Hepatocyte (in vitro differentiated cells): ENCODE results near the gene GFER. TPM values are rescaled to one million over a fixed set of nuclear protein-coding genes. Genes with fewer than 3 reads are reported as not detected.

ENCODE experiments used
- DNase-seq: peaks from one replicate; pipeline ENCODE4 v3.0.0-alpha.2; 2016; ENCODE audit warnings: low spot score
- H2AFZ ChIP-seq: fragments of 200-600 bp; sonication (generic); 2 replicates; pipeline ENCODE4 v1.6.0; 2016; ENCODE audit warnings: antibody characterized with exemption, mild to moderate bottlenecking
- H3K27ac ChIP-seq: fragments of 200-600 bp; sonication (generic); 2 replicates; pipeline ENCODE4 v1.5.1; 2016; ENCODE audit warnings: mild to moderate bottlenecking
- H3K27me3 ChIP-seq: fragments of 200-600 bp; sonication (generic); 2 replicates; pipeline ENCODE4 v1.6.1; 2016
- H3K36me3 ChIP-seq: fragments of 200-600 bp; sonication (generic); replicated peaks from 2 replicates; pipeline ENCODE4 v1.5.1; 2016; ENCODE audit warnings: low read depth; ENCODE audit not compliant: insufficient read depth
- H3K4me1 ChIP-seq: fragments of 200-600 bp; sonication (generic); 2 replicates; pipeline ENCODE4 v1.5.1; 2016; ENCODE audit warnings: mild to moderate bottlenecking, moderate library complexity; ENCODE audit not compliant: insufficient read depth
- H3K4me2 ChIP-seq: fragments of 200-600 bp; sonication (generic); 2 replicates; pipeline ENCODE4 v1.6.0; 2016
- H3K4me3 ChIP-seq: fragments of 200-600 bp; sonication (generic); 2 replicates; pipeline ENCODE4 v1.5.1; 2016; ENCODE audit warnings: mild to moderate bottlenecking
- H3K79me2 ChIP-seq: fragments of 200-600 bp; sonication (generic); 2 replicates; pipeline ENCODE4 v1.6.0; 2017; ENCODE audit warnings: mild to moderate bottlenecking
- H3K9me2 ChIP-seq: fragments of 200-600 bp; sonication (generic); replicated peaks from 2 replicates; pipeline ENCODE4 v1.6.0; 2017; ENCODE audit warnings: mild to moderate bottlenecking; ENCODE audit not compliant: insufficient read depth
- H3K9me3 ChIP-seq: fragments of 200-600 bp; sonication (generic); 2 replicates; pipeline ENCODE4 v1.5.1; 2016; ENCODE audit warnings: low read depth, mild to moderate bottlenecking
- H4K20me1 ChIP-seq: fragments of 200-600 bp; sonication (generic); 2 replicates; pipeline ENCODE4 v1.6.0; 2016; ENCODE audit warnings: mild to moderate bottlenecking; ENCODE audit not compliant: insufficient read depth, poor library complexity, severe bottlenecking
- EZH2 ChIP-seq: fragments of 200-600 bp; sonication (generic); IDR thresholded peaks from 2 replicates; pipeline ENCODE4 v1.6.1; 2016; ENCODE audit warnings: antibody characterized with exemption, mild to moderate bottlenecking, borderline replicate concordance
- EZH2phosphoT487 ChIP-seq: fragments of 200-600 bp; sonication (generic); IDR thresholded peaks from one replicate; pipeline ENCODE4 v1.6.1; 2018; ENCODE audit warnings: antibody characterized with exemption, mild to moderate bottlenecking, low read depth, moderate library complexity; ENCODE audit not compliant: unreplicated experiment, severe bottlenecking
- WGBS: methylation state at CpG from one replicate; pipeline ENCODE4 v1.1.6; 2016; ENCODE audit warnings: low lambda C conversion rate; ENCODE audit errors: missing lambda C conversion rate; 5-methylcytosine and 5-hydroxymethylcytosine counted together
- polyA plus RNA-seq: library from polyadenylated mRNA; unstranded; fragments of >200 nt; fragmentation: Nextera tagmentation; extraction: Ambion mirVana; gene quantifications from 2 replicates; pipeline ENCODE4 v1.2.1, GENCODE V29; 2016
- total RNA-seq: library from RNA; depleted of rRNA; stranded (reverse); fragments of >200 nt; gene quantifications from 2 replicates; pipeline ENCODE4 v1.2.3, GENCODE V29; 2014
- TF ChIP-seq, protein P1 (sequence below): fragments of 200-600 bp; sonication (generic); IDR thresholded peaks from 2 replicates; pipeline ENCODE4 v1.5.1; 2016; ENCODE audit warnings: antibody characterized with exemption, mild to moderate bottlenecking; ENCODE audit not compliant: poor library complexity

Gene GFER
- total and polyA plus RNA-seq, 2 experiments from 2014 or later, result 34.9 to 44.0 TPM

DNA sequence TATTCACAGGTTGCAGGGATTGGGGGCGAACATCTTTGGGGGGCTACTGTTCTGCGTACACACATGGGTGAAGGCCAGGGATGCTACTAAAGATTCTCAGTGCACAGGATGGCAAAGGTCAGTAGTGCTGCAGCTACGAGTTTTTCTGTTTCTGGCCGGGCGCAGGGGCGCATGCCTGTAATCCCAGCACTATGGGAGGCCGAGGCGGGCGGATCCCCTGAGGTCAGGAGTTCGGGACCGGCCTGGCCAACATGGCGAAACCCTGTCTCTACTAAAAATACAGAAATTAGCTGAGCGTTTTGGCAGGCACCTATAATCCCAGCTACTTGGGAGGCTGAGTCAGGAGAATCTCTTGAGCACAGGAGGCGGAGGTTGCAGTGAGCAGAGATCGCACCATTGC, 29.5 kb downstream of the GFER start:
- Histone ChIP-seq H3K9me2 (no peaks in the 10 kb centered on the region), H3K4me3 (no peak overlapping the region), H3K4me2 (no peak overlapping the region), H2AFZ (no peak overlapping the region), H3K79me2 (peaks cover 14% of the 10 kb centered on the region), H3K36me3 (no peaks in the 10 kb centered on the region), H3K4me1 (peaks cover 19% of the 10 kb centered on the region), H3K27ac (no peak overlapping the region), H3K27me3 (no peaks in the 10 kb centered on the region), H4K20me1 (peaks cover 7% of the 10 kb centered on the region), H3K9me3 (no peaks in the 10 kb centered on the region)
- no peak for DNase-seq
- no peak for TF ChIP-seq EZH2phosphoT487
- no peak for TF ChIP-seq EZH2
- TF ChIP-seq, protein P1, sequence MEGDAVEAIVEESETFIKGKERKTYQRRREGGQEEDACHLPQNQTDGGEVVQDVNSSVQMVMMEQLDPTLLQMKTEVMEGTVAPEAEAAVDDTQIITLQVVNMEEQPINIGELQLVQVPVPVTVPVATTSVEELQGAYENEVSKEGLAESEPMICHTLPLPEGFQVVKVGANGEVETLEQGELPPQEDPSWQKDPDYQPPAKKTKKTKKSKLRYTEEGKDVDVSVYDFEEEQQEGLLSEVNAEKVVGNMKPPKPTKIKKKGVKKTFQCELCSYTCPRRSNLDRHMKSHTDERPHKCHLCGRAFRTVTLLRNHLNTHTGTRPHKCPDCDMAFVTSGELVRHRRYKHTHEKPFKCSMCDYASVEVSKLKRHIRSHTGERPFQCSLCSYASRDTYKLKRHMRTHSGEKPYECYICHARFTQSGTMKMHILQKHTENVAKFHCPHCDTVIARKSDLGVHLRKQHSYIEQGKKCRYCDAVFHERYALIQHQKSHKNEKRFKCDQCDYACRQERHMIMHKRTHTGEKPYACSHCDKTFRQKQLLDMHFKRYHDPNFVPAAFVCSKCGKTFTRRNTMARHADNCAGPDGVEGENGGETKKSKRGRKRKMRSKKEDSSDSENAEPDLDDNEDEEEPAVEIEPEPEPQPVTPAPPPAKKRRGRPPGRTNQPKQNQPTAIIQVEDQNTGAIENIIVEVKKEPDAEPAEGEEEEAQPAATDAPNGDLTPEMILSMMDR, result no peak
- WGBS, result 96% methylated on average over 15 of the region's 15 CpGs

DNA sequence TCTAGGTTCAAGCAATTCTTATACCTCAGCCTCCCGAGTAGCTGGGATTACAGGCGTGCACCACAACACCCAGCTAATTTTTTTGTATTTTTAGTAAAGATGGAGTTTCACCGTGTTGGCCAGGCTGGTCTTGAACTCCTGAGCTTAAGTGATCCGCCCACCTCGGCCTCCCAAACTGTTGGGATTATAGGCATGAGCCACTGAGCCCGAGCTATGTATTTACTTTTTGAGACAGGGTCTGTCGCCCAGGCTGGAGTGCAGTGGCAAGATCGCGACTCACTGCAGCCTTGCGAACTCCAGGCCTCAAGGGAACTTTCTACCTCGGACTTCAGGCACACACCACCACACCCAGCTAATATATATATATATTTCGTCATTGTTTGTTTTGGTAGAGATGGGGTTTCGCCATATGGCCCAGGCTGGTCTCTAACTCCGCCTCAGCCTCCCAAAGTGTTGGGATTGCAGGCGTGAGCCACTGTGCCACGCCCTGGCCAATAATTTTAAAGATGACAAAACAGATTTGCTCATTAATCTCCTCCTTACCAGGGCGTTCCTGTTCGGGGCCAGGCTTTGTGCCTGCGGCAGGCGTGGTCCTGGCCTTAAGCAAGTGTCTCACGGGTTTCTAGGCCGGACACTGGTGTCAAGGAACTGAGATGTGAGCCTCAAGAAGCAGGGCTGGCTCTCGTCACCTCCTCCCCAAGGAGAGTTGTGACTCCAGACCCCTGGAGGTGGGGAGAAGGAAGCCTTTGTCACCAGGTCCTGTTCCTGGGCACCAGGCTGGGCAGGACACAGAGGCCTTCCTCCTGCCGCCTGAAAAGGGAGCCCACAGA, 31.3 kb downstream of the GFER start:
- H4K20me1 ChIP-seq, result no peaks in the 10 kb centered on the region
- H3K9me3 ChIP-seq, result no peaks in the 10 kb centered on the region
- H3K4me1 ChIP-seq, result peaks cover 18% of the 10 kb centered on the region
- H3K9me2 ChIP-seq, result no peaks in the 10 kb centered on the region
- peak; percentile 63 for DNase-seq
- H3K4me3 ChIP-seq, result no peak overlapping the region
- H3K27me3 ChIP-seq, result peaks cover 17% of the 10 kb centered on the region
- H3K36me3 ChIP-seq, result no peaks in the 10 kb centered on the region
- 69% methylated on average over 24 of the region's 24 CpGs for WGBS
- TF ChIP-seq EZH2 (no peak), EZH2phosphoT487 (no peak)
- TF ChIP-seq, protein P1, result no peak
- H3K4me2 ChIP-seq, result no peak overlapping the region
- H2AFZ ChIP-seq, result no peak overlapping the region
- peak overlapping the region; percentile 85 for H3K27ac ChIP-seq
- peaks cover 5% of the 10 kb centered on the region for H3K79me2 ChIP-seq

DNA sequence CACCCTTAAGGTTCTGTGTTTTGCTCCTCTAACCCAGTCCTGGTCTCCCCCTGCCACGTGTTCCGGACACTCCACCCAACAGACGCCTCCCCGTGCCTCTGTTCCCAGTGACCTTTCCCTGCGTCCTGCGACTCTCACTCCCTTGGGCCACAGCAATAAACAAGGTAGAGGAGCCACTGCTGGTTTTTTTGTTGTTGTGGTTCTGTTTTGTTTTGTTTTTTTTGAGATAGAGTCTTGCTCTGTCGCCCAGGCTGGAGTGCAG, 31.9 kb downstream of the GFER start:
- Histone ChIP-seq H3K4me2 (no peak overlapping the region), H3K36me3 (no peaks in the 10 kb centered on the region), H4K20me1 (no peaks in the 10 kb centered on the region), H3K27ac (peak overlapping the region; percentile 85), H3K4me3 (no peak overlapping the region), H2AFZ (no peak overlapping the region), H3K9me3 (no peaks in the 10 kb centered on the region), H3K4me1 (peaks cover 17% of the 10 kb centered on the region), H3K27me3 (peaks cover 21% of the 10 kb centered on the region), H3K79me2 (no peaks in the 10 kb centered on the region), H3K9me2 (no peaks in the 10 kb centered on the region)
- TF ChIP-seq, protein P1, result no peak
- TF ChIP-seq EZH2phosphoT487 (no peak), EZH2 (no peak)
- 84% methylated on average over 7 of the region's 7 CpGs for WGBS
- no peak for DNase-seq

DNA sequence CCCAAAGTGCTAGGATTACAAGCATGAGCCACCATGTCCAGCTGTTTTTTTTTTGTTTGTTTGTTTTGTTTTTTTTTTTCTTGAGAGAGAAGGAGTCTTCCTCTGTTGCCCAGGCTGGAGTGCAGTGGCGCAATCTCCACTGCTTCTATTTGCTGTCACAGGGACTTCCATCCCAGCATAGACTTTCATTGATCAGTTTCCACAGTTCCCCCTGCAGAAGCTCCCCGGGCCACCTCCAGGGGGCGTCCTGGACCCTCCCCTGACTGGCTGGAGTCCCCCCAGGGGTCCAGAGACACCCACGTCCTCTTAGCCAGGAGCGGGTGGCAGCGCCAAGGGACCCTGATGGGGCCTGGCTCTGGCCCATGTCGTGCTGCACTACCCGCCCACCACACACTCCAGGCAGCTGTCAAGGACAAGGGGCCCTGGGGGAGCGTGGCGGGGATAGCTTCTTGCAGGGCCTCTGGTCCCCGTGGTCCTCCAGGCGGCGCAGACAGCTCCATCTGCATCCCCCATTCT, 32.5 kb downstream of the GFER start:
- no peak for TF ChIP-seq EZH2phosphoT487
- no peak for TF ChIP-seq EZH2
- TF ChIP-seq, protein P1, result peak; percentile 35
- H3K27me3 ChIP-seq, result peaks cover 21% of the 10 kb centered on the region
- H3K4me1 ChIP-seq, result peaks cover 17% of the 10 kb centered on the region
- H2AFZ ChIP-seq, result no peak overlapping the region
- no peak overlapping the region for H3K4me2 ChIP-seq
- no peak overlapping the region for H3K4me3 ChIP-seq
- H3K36me3 ChIP-seq, result no peaks in the 10 kb centered on the region
- no peak for DNase-seq
- no peak overlapping the region for H3K27ac ChIP-seq
- no peaks in the 10 kb centered on the region for H4K20me1 ChIP-seq
- no peaks in the 10 kb centered on the region for H3K9me3 ChIP-seq
- no peaks in the 10 kb centered on the region for H3K9me2 ChIP-seq
- no peaks in the 10 kb centered on the region for H3K79me2 ChIP-seq
- 53% methylated on average over 13 of the region's 13 CpGs for WGBS
